ENCODE results near the gene OLIG1. TPM values are rescaled to one million over a fixed set of nuclear protein-coding genes. Genes with fewer than 3 reads are reported as not detected.

Gene OLIG1
- polyA plus RNA-seq, 1 experiment: not detected

DNA sequence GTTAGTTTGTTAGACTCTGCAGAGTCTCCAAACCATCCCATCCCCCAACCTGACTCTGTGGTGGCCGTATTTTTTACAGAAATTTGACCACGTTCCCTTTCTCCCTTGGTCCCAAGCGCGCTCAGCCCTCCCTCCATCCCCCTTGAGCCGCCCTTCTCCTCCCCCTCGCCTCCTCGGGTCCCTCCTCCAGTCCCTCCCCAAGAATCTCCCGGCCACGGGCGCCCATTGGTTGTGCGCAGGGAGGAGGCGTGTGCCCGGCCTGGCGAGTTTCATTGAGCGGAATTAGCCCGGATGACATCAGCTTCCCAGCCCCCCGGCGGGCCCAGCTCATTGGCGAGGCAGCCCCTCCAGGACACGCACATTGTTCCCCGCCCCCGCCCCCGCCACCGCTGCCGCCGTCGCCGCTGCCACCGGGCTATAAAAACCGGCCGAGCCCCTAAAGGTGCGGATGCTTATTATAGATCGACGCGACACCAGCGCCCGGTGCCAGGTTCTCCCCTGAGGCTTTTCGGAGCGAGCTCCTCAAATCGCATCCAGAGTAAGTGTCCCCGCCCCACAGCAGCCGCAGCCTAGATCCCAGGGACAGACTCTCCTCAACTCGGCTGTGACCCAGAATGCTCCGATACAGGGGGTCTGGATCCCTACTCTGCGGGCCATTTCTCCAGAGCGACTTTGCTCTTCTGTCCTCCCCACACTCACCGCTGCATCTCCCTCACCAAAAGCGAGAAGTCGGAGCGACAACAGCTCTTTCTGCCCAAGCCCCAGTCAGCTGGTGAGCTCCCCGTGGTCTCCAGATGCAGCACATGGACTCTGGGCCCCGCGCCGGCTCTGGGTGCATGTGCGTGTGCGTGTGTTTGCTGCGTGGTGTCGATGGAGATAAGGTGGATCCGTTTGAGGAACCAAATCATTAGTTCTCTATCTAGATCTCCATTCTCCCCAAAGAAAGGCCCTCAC is 44.2 kb upstream of the OLIG1 start, which contains the start of gene OLIG2:
Gene OLIG2, plus strand, starts transcription at position 447 of the 954 bp plus-strand sequence. CDS start 928 bp downstream, outside the sequence.
- no peak within 1 kb of the TSS for H3K4me3 ChIP-seq (ENCODE audit: low read depth, low read length)
- H3K36me3 ChIP-seq (ENCODE audit: control insufficient read depth, insufficient read depth, low read length): no peaks in the 10 kb centered on the region
- ChIA-PET CTCF (no interaction called here), POLR2A (no interaction called here)
- TF ChIP-seq CTCF (IDR thresholded peaks at IDR 0.05; ENCODE audit: insufficient read depth, low read depth, low read length): no peak
- no peak for DNase-seq (ENCODE audit: low read depth)
- H3K27me3 ChIP-seq (ENCODE audit: control insufficient read depth, insufficient read depth, low read length): peaks cover 82% of the 10 kb centered on the region

DNA sequence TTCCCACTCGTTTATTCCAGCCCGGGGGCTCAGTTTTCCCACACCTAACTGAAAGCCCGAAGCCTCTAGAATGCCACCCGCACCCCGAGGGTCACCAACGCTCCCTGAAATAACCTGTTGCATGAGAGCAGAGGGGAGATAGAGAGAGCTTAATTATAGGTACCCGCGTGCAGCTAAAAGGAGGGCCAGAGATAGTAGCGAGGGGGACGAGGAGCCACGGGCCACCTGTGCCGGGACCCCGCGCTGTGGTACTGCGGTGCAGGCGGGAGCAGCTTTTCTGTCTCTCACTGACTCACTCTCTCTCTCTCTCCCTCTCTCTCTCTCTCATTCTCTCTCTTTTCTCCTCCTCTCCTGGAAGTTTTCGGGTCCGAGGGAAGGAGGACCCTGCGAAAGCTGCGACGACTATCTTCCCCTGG is 43.5 kb upstream of the OLIG1 start:
- no peak for DNase-seq (ENCODE audit: low read depth)
- H3K36me3 ChIP-seq (ENCODE audit: control insufficient read depth, insufficient read depth, low read length): no peaks in the 10 kb centered on the region
- ChIA-PET CTCF (interaction anchor here (0.6 kb wide), 1 partner anchor 101 kb away, joined by 4 read pairs; no protein-coding TSS in a partner anchor), POLR2A (no interaction called here)
- H3K27me3 ChIP-seq (ENCODE audit: control insufficient read depth, insufficient read depth, low read length): peaks cover 82% of the 10 kb centered on the region
- TF ChIP-seq CTCF (IDR thresholded peaks at IDR 0.05; ENCODE audit: insufficient read depth, low read depth, low read length): no peak
- no peak overlapping the region for H3K4me3 ChIP-seq (ENCODE audit: low read depth, low read length)

GRCh38 chr21:33026878-33027400 is 43.0 kb upstream of the OLIG1 start:
- no peak for DNase-seq (ENCODE audit: low read depth)
- H3K27me3 ChIP-seq (ENCODE audit: control insufficient read depth, insufficient read depth, low read length): peaks cover 82% of the 10 kb centered on the region
- CTCF ChIA-PET: interaction anchor here (0.6 kb wide), 1 partner anchor 100 kb away, joined by 4 read pairs; no protein-coding TSS in a partner anchor
- no peak overlapping the region for H3K4me3 ChIP-seq (ENCODE audit: low read depth, low read length)
- no peak for TF ChIP-seq CTCF (IDR thresholded peaks at IDR 0.05; ENCODE audit: insufficient read depth, low read depth, low read length)
- POLR2A ChIA-PET: no interaction called here
- no peaks in the 10 kb centered on the region for H3K36me3 ChIP-seq (ENCODE audit: control insufficient read depth, insufficient read depth, low read length)

DNA sequence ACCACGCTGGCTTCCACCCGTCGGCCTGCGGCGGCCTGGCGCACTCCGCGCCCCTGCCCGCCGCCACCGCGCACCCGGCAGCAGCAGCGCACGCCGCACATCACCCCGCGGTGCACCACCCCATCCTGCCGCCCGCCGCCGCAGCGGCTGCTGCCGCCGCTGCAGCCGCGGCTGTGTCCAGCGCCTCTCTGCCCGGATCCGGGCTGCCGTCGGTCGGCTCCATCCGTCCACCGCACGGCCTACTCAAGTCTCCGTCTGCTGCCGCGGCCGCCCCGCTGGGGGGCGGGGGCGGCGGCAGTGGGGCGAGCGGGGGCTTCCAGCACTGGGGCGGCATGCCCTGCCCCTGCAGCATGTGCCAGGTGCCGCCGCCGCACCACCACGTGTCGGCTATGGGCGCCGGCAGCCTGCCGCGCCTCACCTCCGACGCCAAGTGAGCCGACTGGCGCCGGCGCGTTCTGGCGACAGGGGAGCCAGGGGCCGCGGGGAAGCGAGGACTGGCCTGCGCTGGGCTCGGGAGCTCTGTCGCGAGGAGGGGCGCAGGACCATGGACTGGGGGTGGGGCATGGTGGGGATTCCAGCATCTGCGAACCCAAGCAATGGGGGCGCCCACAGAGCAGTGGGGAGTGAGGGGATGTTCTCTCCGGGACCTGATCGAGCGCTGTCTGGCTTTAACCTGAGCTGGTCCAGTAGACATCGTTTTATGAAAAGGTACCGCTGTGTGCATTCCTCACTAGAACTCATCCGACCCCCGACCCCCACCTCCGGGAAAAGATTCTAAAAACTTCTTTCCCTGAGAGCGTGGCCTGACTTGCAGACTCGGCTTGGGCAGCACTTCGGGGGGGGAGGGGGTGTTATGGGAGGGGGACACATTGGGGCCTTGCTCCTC is 42.3 kb upstream of the OLIG1 start:
- ChIA-PET CTCF (no interaction called here), POLR2A (no interaction called here)
- Histone ChIP-seq H3K4me3 (ENCODE audit: low read depth, low read length) (no peak overlapping the region), H3K27me3 (ENCODE audit: control insufficient read depth, insufficient read depth, low read length) (peaks cover 79% of the 10 kb centered on the region), H3K36me3 (ENCODE audit: control insufficient read depth, insufficient read depth, low read length) (no peaks in the 10 kb centered on the region)
- no peak for DNase-seq (ENCODE audit: low read depth)
- TF ChIP-seq CTCF (IDR thresholded peaks at IDR 0.05; ENCODE audit: insufficient read depth, low read depth, low read length): no peak
